GM23248 (cell line): ENCODE results near the gene ZNF716.

ENCODE experiments used
- EZH2 ChIP-seq: fragments of 200-600 bp; sonication (generic); IDR thresholded peaks from 2 replicates; pipeline ENCODE4 v1.6.1; 2018; ENCODE audit warnings: antibody characterized with exemption, mild to moderate bottlenecking; ENCODE audit not compliant: insufficient read depth, poor library complexity, severe bottlenecking
- EZH2phosphoT487 ChIP-seq: fragments of 200-600 bp; sonication (generic); IDR thresholded peaks from 2 replicates; pipeline ENCODE4 v1.6.1; 2018; ENCODE audit warnings: antibody characterized with exemption, moderate library complexity, mild to moderate bottlenecking, low read depth; ENCODE audit not compliant: insufficient read depth

- TF ChIP-seq EZH2: no peak
- TF ChIP-seq EZH2phosphoT487: no peak
Measured at GRCh38 chr7:57437581-57437980, 12.4 kb upstream of the ZNF716 start.
